IMR-90 (cell line): ENCODE data around the gene MNT. TPM values are rescaled to one million over a fixed set of nuclear protein-coding genes. Genes with fewer than 3 reads are reported as not detected.

Experiments
- ATAC-seq: fragments of 200-7000 bp; cut with Tn5 transposase; 2 replicates; pipeline ENCODE4 v1.9.1; 2020; ENCODE audit warnings: low read depth, mild to moderate bottlenecking, moderate library complexity
- BruUV-seq: library from RNA; stranded (reverse); fragments of 400-500 nt; replicated peaks from 2 replicates; lab custom pipeline; 2021; lab: Mats Ljungman, UMichigan
- CTCF ChIA-PET: fragments of 300-600 bp; formaldehyde crosslinking; extraction: SDS; loops from one replicate; lab custom pipeline; 2021; ENCODE audit warnings: antibody characterized with exemption; lab: Yijun Ruan, JAX
- POLR2A ChIA-PET: fragments of 300-600 bp; sonication (Branson Sonifier 250); formaldehyde crosslinking; loops from one replicate; lab custom pipeline; 2022; ENCODE audit warnings: antibody characterized with exemption; ENCODE audit not compliant: unreplicated experiment; lab: Charles Lee
- DNase-seq: peaks from one replicate; pipeline ENCODE4 v3.0.0; 2013
- H2AFZ ChIP-seq: replicated peaks from 2 replicates; pipeline ENCODE3; 2013; ENCODE audit warnings: low read length, mild to moderate bottlenecking; ENCODE audit not compliant: poor library complexity
- H2AK5ac ChIP-seq: 2 replicates; pipeline ENCODE4 v1.6.1; 2013; ENCODE audit warnings: low read depth, low read length, inconsistent platforms
- H2AK9ac ChIP-seq: replicated peaks from 2 replicates; pipeline ENCODE3; 2013; ENCODE audit warnings: mild to moderate bottlenecking, low read depth, low read length, moderate library complexity; ENCODE audit not compliant: poor library complexity
- H2BK120ac ChIP-seq: 2 replicates; pipeline ENCODE4 v1.6.1; 2013; ENCODE audit warnings: low read depth, low read length, inconsistent platforms
- H2BK15ac ChIP-seq: 3 replicates; pipeline ENCODE4 v1.6.1; 2013; ENCODE audit warnings: low read depth, low read length, inconsistent platforms
- H2BK20ac ChIP-seq: 2 replicates; pipeline ENCODE4 v1.6.1; 2013; ENCODE audit warnings: low read depth, mild to moderate bottlenecking, inconsistent platforms, low read length, moderate library complexity
- H2BK5ac ChIP-seq: 2 replicates; pipeline ENCODE4 v1.6.1; 2013; ENCODE audit warnings: mild to moderate bottlenecking, low read depth, low read length, inconsistent platforms; ENCODE audit not compliant: poor library complexity, severe bottlenecking
- H3K14ac ChIP-seq: replicated peaks from 2 replicates; pipeline ENCODE4 v1.6.1; 2013; ENCODE audit warnings: low read depth, low read length, inconsistent platforms
- H3K18ac ChIP-seq: 2 replicates; pipeline ENCODE4 v1.6.1; 2013; ENCODE audit warnings: low read depth, low read length, control low read depth
- H3K23ac ChIP-seq: 2 replicates; pipeline ENCODE4 v1.6.1; 2013; ENCODE audit warnings: low read depth, low read length, inconsistent platforms
- H3K27ac ChIP-seq: 2 replicates; pipeline ENCODE4 v1.5.1; 2013; ENCODE audit warnings: mild to moderate bottlenecking, control low read depth, low read length; ENCODE audit not compliant: insufficient read depth
- H3K27me3 ChIP-seq: 2 replicates; pipeline ENCODE4 v1.6.1; 2013; ENCODE audit warnings: low read length; ENCODE audit not compliant: control insufficient read depth, insufficient read depth
- H3K36me3 ChIP-seq: 2 replicates; pipeline ENCODE4 v1.6.1; 2013; ENCODE audit warnings: low read length, mixed read lengths; ENCODE audit not compliant: control insufficient read depth, insufficient read depth
- H3K4ac ChIP-seq: 2 replicates; pipeline ENCODE4 v1.6.1; 2013; ENCODE audit warnings: low read depth, low read length, inconsistent platforms
- H3K4me1 ChIP-seq: 2 replicates; pipeline ENCODE4 v1.6.1; 2013; ENCODE audit warnings: low read length, mixed read lengths; ENCODE audit not compliant: control insufficient read depth, insufficient read depth
- H3K4me2 ChIP-seq: 2 replicates; pipeline ENCODE4 v1.6.1; 2013; ENCODE audit warnings: low read depth, mild to moderate bottlenecking, control low read depth, low read length, moderate library complexity
- H3K4me3 ChIP-seq: 2 replicates; pipeline ENCODE4 v1.5.1; 2013; ENCODE audit warnings: low read depth, mild to moderate bottlenecking, control low read depth, low read length, moderate library complexity; ENCODE audit not compliant: insufficient read depth
- H3K56ac ChIP-seq: 2 replicates; pipeline ENCODE4 v1.6.1; 2013; ENCODE audit warnings: low read length, inconsistent platforms; ENCODE audit not compliant: insufficient read depth; ENCODE audit errors: extremely low read depth
- H3K79me1 ChIP-seq, 2 experiments: 2 replicates each; pipeline ENCODE4 v1.6.1; 2013; ENCODE audit warnings: low read length in 2 of 2, inconsistent platforms in 1 of 2, low read depth in 1 of 2
- H3K9ac ChIP-seq: 2 replicates; pipeline ENCODE4 v1.6.1; 2013; ENCODE audit warnings: low read depth, low read length, control low read depth
- H3K9me1 ChIP-seq: 2 replicates; pipeline ENCODE4 v1.6.1; 2013; ENCODE audit warnings: low read length, inconsistent platforms; ENCODE audit not compliant: insufficient read depth
- H3K9me3 ChIP-seq: 2 replicates; pipeline ENCODE4 v1.6.1; 2013; ENCODE audit warnings: low read length; ENCODE audit not compliant: control insufficient read depth, insufficient read depth
- H4K20me1 ChIP-seq: 2 replicates; pipeline ENCODE4 v1.6.1; 2013; ENCODE audit warnings: low read length, inconsistent platforms; ENCODE audit not compliant: insufficient read depth
- H4K5ac ChIP-seq: 2 replicates; pipeline ENCODE4 v1.6.1; 2013; ENCODE audit warnings: mild to moderate bottlenecking, low read depth, low read length, control low read depth
- H4K8ac ChIP-seq, 2 experiments: 2 replicates each; pipeline ENCODE4 v1.6.1; 2013; ENCODE audit warnings: low read depth in 2 of 2, low read length in 2 of 2, control low read depth in 1 of 2, inconsistent platforms in 1 of 2
- H4K91ac ChIP-seq: 2 replicates; pipeline ENCODE4 v1.6.1; 2013; ENCODE audit warnings: low read depth, low read length, inconsistent platforms; ENCODE audit not compliant: insufficient read depth
- CTCF ChIP-seq: conservative IDR thresholded peaks from 2 replicates; pipeline ENCODE4 v1.5.1; 2012; ENCODE audit warnings: mild to moderate bottlenecking, low read depth, low read length, improper control_type of control experiment
- ELK1 ChIP-seq: fragments of 150-350 bp; IDR thresholded peaks from 2 replicates; pipeline ENCODE4 v1.6.1; 2016; ENCODE audit warnings: low read depth, mild to moderate bottlenecking, low read length, moderate library complexity, borderline replicate concordance
- POLR2A ChIP-seq: IDR thresholded peaks from 2 replicates; pipeline ENCODE4 v1.6.1; 2012; ENCODE audit warnings: mild to moderate bottlenecking, low read depth, low read length
- RCOR1 ChIP-seq: IDR thresholded peaks from 2 replicates; pipeline ENCODE4 v1.6.1; 2012; ENCODE audit warnings: mild to moderate bottlenecking, low read length, improper control_type of control experiment; ENCODE audit not compliant: insufficient replicate concordance
- RFX5 ChIP-seq: IDR thresholded peaks from 2 replicates; pipeline ENCODE4 v1.8.0; 2012; ENCODE audit warnings: low read depth, mild to moderate bottlenecking, low read length, moderate library complexity
- SMC3 ChIP-seq: fragments of 150-350 bp; IDR thresholded peaks from 2 replicates; pipeline ENCODE4 v1.6.1; 2016; ENCODE audit warnings: low read depth, mild to moderate bottlenecking, antibody characterized with exemption, low read length, moderate library complexity
- USF2 ChIP-seq: fragments of 150-350 bp; IDR thresholded peaks from 2 replicates; pipeline ENCODE4 v1.6.1; 2017; ENCODE audit warnings: mild to moderate bottlenecking, antibody characterized with exemption, low read length, low read depth
- WGBS, 2 experiments: methylation state at CpG; one replicate each; pipeline versions ENCODE4 v1.1.5 to v1.1.7; 2013; ENCODE audit warnings: missing lambda C conversion rate in 2 of 2; ENCODE audit not compliant: insufficient read length in 1 of 2; ENCODE audit errors: extremely low coverage in 2 of 2; 5-methylcytosine and 5-hydroxymethylcytosine counted together
- dilution Hi-C: fragments of 300-500 bp; cut with HindIII; formaldehyde crosslinking; loops from one replicate; pipeline ENCODE4 v1.14.3; 2018; ENCODE audit warnings: low sequenced_read_pairs; ENCODE audit not compliant: unreplicated experiment
- in situ Hi-C: fragments of 300-500 bp; cut with MboI; formaldehyde crosslinking; loops from 3 replicates; pipeline ENCODE4 v1.14.3; 2019; ENCODE audit warnings: low sequenced_read_pairs, inconsistent platforms, mixed read lengths
- intact Hi-C: fragments of 100-400 bp; cut with micrococcal nuclease; formaldehyde crosslinking; loops from 2 replicates; pipeline ENCODE4 v1.10.0; 2022
- polyA plus RNA-seq, 3 experiments: library from polyadenylated mRNA; depleted of rRNA; stranded (reverse); fragments of >200 nt; gene quantifications; 2 replicates each; pipeline ENCODE4 v1.2.3, GENCODE V29; 2012; ENCODE audit warnings: low replicate concordance in 1 of 3
- total RNA-seq: library from RNA; depleted of rRNA; stranded (reverse); fragments of >200 nt; gene quantifications from 2 replicates; pipeline ENCODE4 v1.2.3, GENCODE V29; 2012

The MNT gene
- total and polyA plus RNA-seq, 2 of the 4 experiments (the other 2 are of a cell fraction): 1.4 to 8.3 TPM

- Histone ChIP-seq H2BK120ac (no peak overlapping the region), H2AK5ac (no peak overlapping the region), H2AFZ (no peak overlapping the region), H4K20me1 (peaks cover 3% of the 10 kb centered on the region; the same call in 1 of the 2 replicates), H2BK5ac (no peak overlapping the region), H3K23ac (no peak overlapping the region), H2BK20ac (no peak overlapping the region), H3K79me1 (peaks cover 0 to 3% of the 10 kb centered on the region in 2 experiments; a peak in 1 of 4 replicates), H3K9me3 (no peaks in the 10 kb centered on the region), H3K14ac (no peak overlapping the region), H3K36me3 (peaks cover 49% of the 10 kb centered on the region), H2AK9ac (peak overlapping the region; percentile 65), H3K4ac (no peak overlapping the region), H3K4me3 (no peak overlapping the region), H3K18ac (no peak overlapping the region), H3K9ac (no peak overlapping the region), H3K9me1 (0 out of 2 replicates have a peak, but pooled peaks cover 3% of the 10 kb centered on the region), H3K4me2 (no peak overlapping the region), H3K27ac (no peak overlapping the region), H3K56ac (no peak overlapping the region), H2BK15ac (no peak overlapping the region), H3K27me3 (no peaks in the 10 kb centered on the region), H4K5ac (no peak overlapping the region), H4K8ac (no peak overlapping the region), H3K4me1 (no peaks in the 10 kb centered on the region; the same call in 1 of the 2 replicates), H4K91ac (no peak overlapping the region)
- TF ChIP-seq ELK1: no peak
- TF ChIP-seq RCOR1: no peak
- no peak for TF ChIP-seq USF2
- no peak for TF ChIP-seq SMC3
- no peak for TF ChIP-seq RFX5
- TF ChIP-seq CTCF: no peak
- no peak for TF ChIP-seq POLR2A
- ATAC-seq: no peak
- in situ Hi-C loops: loop anchor here (5.0 kb wide), 1 partner anchor 33 kb away; no protein-coding TSS in a partner anchor
- DNase-seq: no peak
- POLR2A ChIA-PET: no interaction called here
- CTCF ChIA-PET: no interaction called here
- intact Hi-C loops: no loop called here
- WGBS, 2 experiments: 95% methylated on average over 4 of the region's 11 CpGs; no CpG with 5 or more reads in 1 of the 2 experiments
- dilution Hi-C loops: no loop called here
- no TSS peak for BruUV-seq
Measured at GRCh38 chr17:2378905-2379304, 22.0 kb downstream of the MNT start.
